Measurements from ENCODE around the gene ABLIM2.

DNA sequence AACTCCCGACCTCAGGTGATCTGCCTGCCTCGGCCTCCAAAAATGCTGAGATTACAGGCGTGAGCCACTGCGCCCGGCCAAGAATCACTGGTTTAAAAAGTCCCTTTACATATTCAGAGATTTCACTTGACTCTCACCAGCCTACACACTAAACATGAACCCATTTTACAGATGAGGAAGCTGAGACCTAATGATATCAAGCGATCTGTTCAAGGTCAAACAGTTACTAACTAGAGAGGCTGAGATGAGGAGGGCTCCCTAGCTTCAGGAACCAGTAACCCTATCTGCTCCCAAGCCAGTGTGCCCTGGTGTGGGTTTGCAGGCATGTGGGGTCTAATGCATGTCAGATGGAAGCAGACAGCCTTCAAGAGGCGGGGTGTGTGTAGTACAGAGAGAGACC is 159.3 kb downstream of the ABLIM2 start:
- TF ChIP-seq, protein P1, sequence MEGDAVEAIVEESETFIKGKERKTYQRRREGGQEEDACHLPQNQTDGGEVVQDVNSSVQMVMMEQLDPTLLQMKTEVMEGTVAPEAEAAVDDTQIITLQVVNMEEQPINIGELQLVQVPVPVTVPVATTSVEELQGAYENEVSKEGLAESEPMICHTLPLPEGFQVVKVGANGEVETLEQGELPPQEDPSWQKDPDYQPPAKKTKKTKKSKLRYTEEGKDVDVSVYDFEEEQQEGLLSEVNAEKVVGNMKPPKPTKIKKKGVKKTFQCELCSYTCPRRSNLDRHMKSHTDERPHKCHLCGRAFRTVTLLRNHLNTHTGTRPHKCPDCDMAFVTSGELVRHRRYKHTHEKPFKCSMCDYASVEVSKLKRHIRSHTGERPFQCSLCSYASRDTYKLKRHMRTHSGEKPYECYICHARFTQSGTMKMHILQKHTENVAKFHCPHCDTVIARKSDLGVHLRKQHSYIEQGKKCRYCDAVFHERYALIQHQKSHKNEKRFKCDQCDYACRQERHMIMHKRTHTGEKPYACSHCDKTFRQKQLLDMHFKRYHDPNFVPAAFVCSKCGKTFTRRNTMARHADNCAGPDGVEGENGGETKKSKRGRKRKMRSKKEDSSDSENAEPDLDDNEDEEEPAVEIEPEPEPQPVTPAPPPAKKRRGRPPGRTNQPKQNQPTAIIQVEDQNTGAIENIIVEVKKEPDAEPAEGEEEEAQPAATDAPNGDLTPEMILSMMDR (conservative IDR thresholded peaks at IDR 0.05) = no peak
- TF ChIP-seq ZFX (IDR thresholded peaks at IDR 0.05) = no peak

Measured in C4-2B (cell line).